ENCODE results near the gene TMEM141.
"Not testable (repeated sequence)": the region's sequence is repeated elsewhere in the genome, so short reads cannot be mapped to it uniquely, and the experiment has no call there.

The TMEM141 gene

DNA sequence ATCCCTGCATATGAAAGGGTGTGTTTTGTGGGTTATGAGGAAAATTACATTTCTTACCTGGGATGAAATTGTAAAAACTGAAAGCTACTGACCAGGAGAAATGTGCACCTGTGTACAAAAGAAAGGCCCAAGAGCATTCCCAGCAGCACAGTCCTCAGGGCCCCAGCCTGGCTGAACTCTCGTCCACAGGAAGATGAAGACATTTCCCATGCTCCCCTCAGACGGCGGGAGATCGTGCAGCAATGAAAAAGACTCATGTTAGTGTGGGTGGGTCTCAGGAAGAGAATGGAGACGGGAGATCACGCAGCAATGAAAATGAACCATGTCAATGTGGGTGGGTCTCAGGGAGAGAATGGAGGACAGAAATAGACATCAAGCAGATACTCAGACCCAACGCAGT lies 14.2 kb upstream of the TMEM141 start:
- H3K4me3 ChIP-seq (ENCODE audit: low read depth, low read length), result no peak overlapping the region
- H3K4me1 ChIP-seq (ENCODE audit: control insufficient read depth, insufficient read depth, low read length), result no peaks in the 10 kb centered on the region
- no peaks in the 10 kb centered on the region for H3K27me3 ChIP-seq (ENCODE audit: control insufficient read depth, insufficient read depth, low read length)
- H3K9me3 ChIP-seq (ENCODE audit: control insufficient read depth, insufficient read depth, low read length), result peaks cover 4% of the 10 kb centered on the region; the same call in 1 of the 2 replicates
- H3K9ac ChIP-seq (ENCODE audit: low read depth, low read length), result no peak overlapping the region
- H3K27ac ChIP-seq (ENCODE audit: low read depth, low read length), result no peak overlapping the region
- no peaks in the 10 kb centered on the region for H3K36me3 ChIP-seq (ENCODE audit: control insufficient read depth, insufficient read depth, low read length)

DNA sequence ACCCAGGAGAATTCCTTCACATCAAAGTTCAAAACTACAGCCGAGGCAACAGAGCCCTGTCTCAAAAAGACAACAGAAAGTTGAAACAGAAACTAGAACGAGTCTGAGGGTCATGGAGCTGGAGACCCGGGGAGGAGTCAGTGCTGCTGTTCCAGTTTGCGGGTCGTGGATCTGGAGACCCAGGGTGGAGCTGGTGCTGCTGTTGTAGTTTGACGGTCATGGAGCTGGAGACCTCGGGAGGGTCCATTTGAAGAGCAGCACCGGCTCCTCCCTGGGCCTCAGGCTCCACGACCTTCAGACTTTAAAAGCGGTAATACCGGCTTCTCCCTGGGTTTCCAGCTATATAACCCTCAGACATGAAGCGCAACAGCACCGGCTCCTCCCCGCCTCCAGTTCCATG lies 13.8 kb upstream of the TMEM141 start:
- H3K9me3 ChIP-seq (ENCODE audit: control insufficient read depth, insufficient read depth, low read length), result peaks cover 4% of the 10 kb centered on the region; the same call in 1 of the 2 replicates
- no peak overlapping the region for H3K9ac ChIP-seq (ENCODE audit: low read depth, low read length)
- H3K4me1 ChIP-seq (ENCODE audit: control insufficient read depth, insufficient read depth, low read length), result no peaks in the 10 kb centered on the region
- H3K27ac ChIP-seq (ENCODE audit: low read depth, low read length), result no peak overlapping the region
- no peaks in the 10 kb centered on the region for H3K27me3 ChIP-seq (ENCODE audit: control insufficient read depth, insufficient read depth, low read length)
- no peaks in the 10 kb centered on the region for H3K36me3 ChIP-seq (ENCODE audit: control insufficient read depth, insufficient read depth, low read length)
- no peak overlapping the region for H3K4me3 ChIP-seq (ENCODE audit: low read depth, low read length)

DNA sequence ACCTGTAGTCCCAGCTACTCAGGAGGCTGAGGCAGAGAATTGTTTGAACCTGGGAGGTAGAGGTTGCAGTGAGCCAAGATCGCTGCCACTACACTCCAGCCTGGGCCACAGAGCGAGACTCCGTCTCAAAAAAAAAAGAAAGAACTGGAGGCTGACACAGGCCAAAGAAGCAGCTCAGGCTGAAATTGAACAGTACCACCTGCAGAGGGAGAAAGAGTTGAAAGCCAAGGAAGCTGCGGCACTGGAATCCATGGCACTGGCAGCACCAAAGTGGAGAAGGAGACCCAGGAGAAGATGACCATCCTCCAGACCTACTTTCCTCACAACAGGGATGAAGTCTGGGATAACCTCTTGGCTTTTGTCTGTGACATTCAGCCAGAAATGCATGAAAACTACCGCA lies 11.3 kb upstream of the TMEM141 start:
- H3K4me1 ChIP-seq (ENCODE audit: control insufficient read depth, insufficient read depth, low read length), result no peaks in the 10 kb centered on the region
- no peaks in the 10 kb centered on the region for H3K27me3 ChIP-seq (ENCODE audit: control insufficient read depth, insufficient read depth, low read length)
- no peaks in the 10 kb centered on the region for H3K9me3 ChIP-seq (ENCODE audit: control insufficient read depth, insufficient read depth, low read length)
- no peak overlapping the region for H3K9ac ChIP-seq (ENCODE audit: low read depth, low read length)
- H3K4me3 ChIP-seq (ENCODE audit: low read depth, low read length), result no peak overlapping the region
- no peaks in the 10 kb centered on the region for H3K36me3 ChIP-seq (ENCODE audit: control insufficient read depth, insufficient read depth, low read length)
- H3K27ac ChIP-seq (ENCODE audit: low read depth, low read length), result peak overlapping the region; percentile 66

DNA sequence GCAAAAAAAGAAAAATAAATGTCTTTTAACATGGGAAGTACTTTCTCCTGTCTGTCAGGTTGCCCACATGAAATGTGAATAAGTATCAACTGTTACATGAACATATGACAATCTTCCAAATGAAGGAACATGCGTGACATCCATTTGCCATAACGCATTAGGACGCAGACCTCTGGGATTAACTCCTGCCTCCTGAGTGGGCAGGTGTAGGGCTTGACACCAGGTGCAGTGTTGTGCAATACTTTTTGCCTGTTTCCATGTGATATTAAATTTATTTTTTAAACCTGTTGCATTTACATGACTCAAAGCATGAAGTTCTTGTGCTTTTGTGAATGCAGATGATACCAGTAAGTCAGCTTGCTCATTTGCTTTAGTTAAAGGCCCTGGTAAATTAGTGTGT lies 8.7 kb upstream of the TMEM141 start:
- H3K9ac ChIP-seq (ENCODE audit: low read depth, low read length), result no peak overlapping the region
- no peaks in the 10 kb centered on the region for H3K27me3 ChIP-seq (ENCODE audit: control insufficient read depth, insufficient read depth, low read length)
- H3K36me3 ChIP-seq (ENCODE audit: control insufficient read depth, insufficient read depth, low read length), result no peaks in the 10 kb centered on the region
- H3K4me1 ChIP-seq (ENCODE audit: control insufficient read depth, insufficient read depth, low read length), result no peaks in the 10 kb centered on the region
- H3K4me3 ChIP-seq (ENCODE audit: low read depth, low read length), result no peak overlapping the region
- no peak overlapping the region for H3K27ac ChIP-seq (ENCODE audit: low read depth, low read length)
- H3K9me3 ChIP-seq (ENCODE audit: control insufficient read depth, insufficient read depth, low read length), result no peaks in the 10 kb centered on the region

DNA sequence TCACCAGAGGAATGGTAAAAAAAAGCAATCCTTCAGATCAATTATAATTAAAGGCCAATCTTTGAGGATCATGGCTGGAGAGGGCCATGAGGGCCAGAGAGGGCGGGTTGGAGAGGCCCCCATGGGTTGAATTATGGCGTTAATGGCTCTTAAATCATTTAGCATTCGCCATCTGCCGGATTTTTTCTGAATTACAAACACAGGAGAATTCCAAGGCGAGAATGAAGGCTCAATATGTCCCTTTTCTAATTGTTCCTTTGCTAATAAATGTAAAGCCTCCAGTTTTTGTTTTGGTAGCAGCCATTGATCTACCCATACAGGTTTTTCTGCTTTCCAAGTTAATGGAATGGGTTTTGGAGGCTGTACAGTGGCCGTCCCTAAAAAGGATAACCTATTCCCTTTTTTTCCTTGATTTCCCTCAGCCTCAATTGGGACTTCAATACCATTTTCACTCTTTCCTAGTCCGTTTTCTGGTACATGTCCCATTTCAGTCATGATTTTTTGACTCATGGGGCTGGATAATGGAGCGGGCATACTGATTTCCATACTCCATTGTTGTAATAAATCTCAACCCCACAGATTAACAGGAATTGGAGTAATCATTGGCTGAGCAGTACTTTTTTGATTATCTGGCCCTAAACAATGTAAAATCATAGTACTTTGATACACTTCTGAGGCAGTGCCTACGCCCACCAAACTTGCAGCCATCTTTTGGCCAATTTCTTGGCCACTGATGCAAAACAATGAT lies 6.7 kb upstream of the TMEM141 start:
- no peak overlapping the region for H3K9ac ChIP-seq (ENCODE audit: low read depth, low read length)
- no peak overlapping the region for H3K27ac ChIP-seq (ENCODE audit: low read depth, low read length)
- no peaks in the 10 kb centered on the region for H3K36me3 ChIP-seq (ENCODE audit: control insufficient read depth, insufficient read depth, low read length)
- no peaks in the 10 kb centered on the region for H3K27me3 ChIP-seq (ENCODE audit: control insufficient read depth, insufficient read depth, low read length)
- no peak overlapping the region for H3K4me3 ChIP-seq (ENCODE audit: low read depth, low read length)
- no peaks in the 10 kb centered on the region for H3K9me3 ChIP-seq (ENCODE audit: control insufficient read depth, insufficient read depth, low read length)
- H3K4me1 ChIP-seq (ENCODE audit: control insufficient read depth, insufficient read depth, low read length), result no peaks in the 10 kb centered on the region

DNA sequence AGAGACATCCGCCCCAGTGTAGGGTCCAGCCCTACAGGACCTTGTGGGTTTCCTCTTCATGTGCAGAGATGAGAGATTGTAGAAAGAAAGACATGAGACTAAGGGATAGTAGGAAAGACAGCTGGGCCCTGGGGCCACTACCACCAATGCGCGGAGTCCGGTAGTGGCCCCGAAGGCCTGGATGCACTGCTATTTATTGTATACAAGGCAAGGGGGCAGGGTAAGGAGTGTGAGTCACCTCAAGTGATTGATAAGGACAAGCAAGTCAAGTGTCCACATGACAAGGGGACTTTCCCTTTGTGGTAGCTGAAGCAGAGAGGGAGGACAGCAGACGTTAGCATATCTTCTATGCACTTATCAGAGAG lies 6.2 kb upstream of the TMEM141 start:
- Histone ChIP-seq H3K27me3 (ENCODE audit: control insufficient read depth, insufficient read depth, low read length) (no peaks in the 10 kb centered on the region), H3K4me3 (ENCODE audit: low read depth, low read length) (no peak overlapping the region), H3K9me3 (ENCODE audit: control insufficient read depth, insufficient read depth, low read length) (no peaks in the 10 kb centered on the region), H3K36me3 (ENCODE audit: control insufficient read depth, insufficient read depth, low read length) (no peaks in the 10 kb centered on the region), H3K27ac (ENCODE audit: low read depth, low read length) (no peak overlapping the region), H3K4me1 (ENCODE audit: control insufficient read depth, insufficient read depth, low read length) (no peaks in the 10 kb centered on the region), H3K9ac (ENCODE audit: low read depth, low read length) (no peak overlapping the region)

DNA sequence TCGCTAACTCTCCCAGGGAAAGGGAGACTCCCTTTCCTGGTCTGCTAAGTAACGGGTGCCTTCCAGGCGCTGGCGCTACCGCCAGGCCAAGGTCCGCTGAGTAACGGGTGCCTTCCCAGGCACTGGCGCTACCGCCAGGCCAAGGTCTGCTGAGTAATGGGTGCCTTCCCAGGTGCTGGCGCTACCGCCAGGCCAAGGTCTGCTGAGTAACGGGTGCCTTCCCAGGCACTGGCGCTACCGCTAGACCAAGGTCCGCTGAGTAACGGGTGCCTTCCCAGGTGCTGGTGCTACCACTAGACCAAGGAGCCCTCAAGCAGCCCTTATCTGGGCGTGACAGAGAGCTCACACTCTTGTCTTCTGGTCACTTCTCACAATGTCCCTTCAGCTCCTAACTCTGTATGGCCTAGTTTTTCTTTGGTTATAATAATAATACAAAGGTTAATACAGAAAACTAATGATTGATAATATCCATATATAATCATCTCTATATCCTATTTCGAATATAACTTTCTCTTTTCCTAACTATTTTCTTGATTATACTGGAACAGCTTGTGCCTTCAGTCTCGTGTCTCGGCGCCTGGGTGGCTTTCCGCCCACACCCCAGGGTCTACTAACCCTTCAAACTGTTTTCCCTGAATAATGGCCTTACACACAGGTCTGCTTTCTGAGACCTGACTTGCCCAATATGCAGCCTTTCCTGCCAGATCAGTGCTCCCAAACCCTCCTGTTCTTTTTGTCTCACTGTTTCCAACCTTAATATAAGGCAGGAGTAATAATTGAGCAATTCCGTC lies 5.4 kb upstream of the TMEM141 start:
- not testable (repeated sequence) for H3K9me3 ChIP-seq (ENCODE audit: control insufficient read depth, insufficient read depth, low read length); H3K4me3 ChIP-seq (ENCODE audit: low read depth, low read length); H3K27me3 ChIP-seq (ENCODE audit: control insufficient read depth, insufficient read depth, low read length); H3K9ac ChIP-seq (ENCODE audit: low read depth, low read length); H3K36me3 ChIP-seq (ENCODE audit: control insufficient read depth, insufficient read depth, low read length); H3K4me1 ChIP-seq (ENCODE audit: control insufficient read depth, insufficient read depth, low read length)
- peak overlapping the region; percentile 33 for H3K27ac ChIP-seq (ENCODE audit: low read depth, low read length)

DNA sequence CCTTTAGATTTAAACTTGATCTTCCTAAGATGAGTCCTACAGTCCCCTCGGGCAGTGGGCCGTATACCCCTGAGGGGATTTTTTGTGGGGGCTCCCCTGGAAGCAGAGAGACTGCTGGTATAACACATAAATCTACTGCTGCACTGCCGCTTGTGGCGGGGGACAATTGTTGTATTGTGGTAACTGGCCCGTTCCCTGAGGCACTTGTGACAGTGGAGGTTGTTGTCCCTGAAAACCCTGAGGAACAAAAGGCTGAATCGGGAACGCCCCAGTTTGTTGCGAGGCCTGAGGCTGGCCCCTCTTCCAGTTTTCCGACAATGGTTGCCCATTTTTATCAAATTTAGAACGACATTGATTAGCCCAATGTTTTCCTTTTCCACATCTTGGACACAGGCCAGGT lies 4.7 kb upstream of the TMEM141 start:
- peaks cover 5% of the 10 kb centered on the region for H3K4me1 ChIP-seq (ENCODE audit: control insufficient read depth, insufficient read depth, low read length)

DNA sequence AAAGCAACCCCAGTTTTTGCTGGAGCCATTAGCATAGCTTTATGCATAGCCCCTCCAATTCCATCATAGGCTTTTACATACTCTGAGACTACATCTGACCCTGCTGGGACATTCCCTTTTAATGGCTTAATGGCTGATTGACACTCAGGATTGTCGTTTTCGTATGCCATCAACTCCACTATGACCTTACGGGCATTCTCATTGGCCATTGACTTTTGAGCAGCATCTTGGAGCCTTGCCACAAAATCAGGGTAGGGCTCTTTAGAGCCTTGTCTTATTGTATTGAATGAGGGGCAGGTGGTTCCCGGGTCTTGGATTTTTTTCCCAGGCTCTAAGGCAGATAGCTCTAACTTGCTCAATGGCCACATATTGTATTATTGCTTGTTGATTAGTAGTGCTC lies 4.2 kb upstream of the TMEM141 start:
- not testable (repeated sequence) for H3K4me1 ChIP-seq (ENCODE audit: control insufficient read depth, insufficient read depth, low read length); H3K4me3 ChIP-seq (ENCODE audit: low read depth, low read length); H3K9ac ChIP-seq (ENCODE audit: low read depth, low read length); H3K27me3 ChIP-seq (ENCODE audit: control insufficient read depth, insufficient read depth, low read length); H3K27ac ChIP-seq (ENCODE audit: low read depth, low read length); H3K9me3 ChIP-seq (ENCODE audit: control insufficient read depth, insufficient read depth, low read length); H3K36me3 ChIP-seq (ENCODE audit: control insufficient read depth, insufficient read depth, low read length)

More for the DNA sequence above, 4.7 kb upstream of the TMEM141 start:
- Histone ChIP-seq H3K27me3 (ENCODE audit: control insufficient read depth, insufficient read depth, low read length) (no peaks in the 10 kb centered on the region), H3K4me3 (ENCODE audit: low read depth, low read length) (no peak overlapping the region), H3K36me3 (ENCODE audit: control insufficient read depth, insufficient read depth, low read length) (no peaks in the 10 kb centered on the region), H3K9me3 (ENCODE audit: control insufficient read depth, insufficient read depth, low read length) (no peaks in the 10 kb centered on the region), H3K27ac (ENCODE audit: low read depth, low read length) (no peak overlapping the region), H3K9ac (ENCODE audit: low read depth, low read length) (no peak overlapping the region)

DNA sequence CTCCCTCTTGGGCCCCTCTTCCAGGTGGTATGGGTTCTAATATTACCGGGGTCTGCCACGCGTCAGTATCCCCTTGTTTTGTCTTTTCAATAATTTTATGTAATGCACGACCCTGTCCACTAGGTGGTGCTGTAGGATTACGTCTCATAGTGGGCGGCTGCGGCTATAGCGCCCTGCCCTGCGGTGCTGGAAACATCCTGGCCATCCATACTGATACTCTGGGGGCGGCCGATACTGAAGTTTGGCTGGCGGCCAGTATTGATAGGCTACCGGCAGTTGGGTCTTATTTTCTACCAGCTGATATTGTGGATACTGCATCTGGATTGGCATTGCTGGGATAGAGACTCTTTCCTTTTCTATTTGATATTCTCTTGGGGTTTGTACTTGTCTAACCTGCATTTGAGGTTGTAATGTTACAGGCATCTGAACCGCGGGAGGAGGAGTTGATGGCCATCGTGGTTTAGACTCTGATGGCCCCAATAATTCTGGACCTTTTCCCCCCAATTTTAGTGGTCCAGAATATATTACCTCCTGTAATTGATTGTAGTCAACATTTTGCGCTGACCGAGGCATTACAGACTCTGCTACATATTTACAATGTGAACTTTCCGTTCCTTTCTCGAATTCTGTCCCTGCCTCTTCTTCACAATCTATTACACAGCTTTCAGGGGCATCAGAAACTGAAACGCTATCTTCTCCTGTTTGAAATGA lies 3.3 kb upstream of the TMEM141 start:
- Histone ChIP-seq H3K9me3 (ENCODE audit: control insufficient read depth, insufficient read depth, low read length) (no peaks in the 10 kb centered on the region), H3K27ac (ENCODE audit: low read depth, low read length) (peak overlapping the region; percentile 84), H3K4me1 (ENCODE audit: control insufficient read depth, insufficient read depth, low read length) (peaks cover 5% of the 10 kb centered on the region), H3K4me3 (ENCODE audit: low read depth, low read length) (no peak overlapping the region), H3K9ac (ENCODE audit: low read depth, low read length) (no peak overlapping the region), H3K27me3 (ENCODE audit: control insufficient read depth, insufficient read depth, low read length) (no peaks in the 10 kb centered on the region), H3K36me3 (ENCODE audit: control insufficient read depth, insufficient read depth, low read length) (peaks cover 4% of the 10 kb centered on the region; the same call in 1 of the 2 replicates)

Measured in HUES48 (cell line).